ENCODE data around the gene ANO10.

ANO10 gene

GRCh38 chr3:43526956-43527355, 94.9 kb downstream of the ANO10 start:
- TF ChIP-seq REST (IDR thresholded peaks at IDR 0.05; ENCODE audit: low read depth) = no peak
- TF ChIP-seq NFIC (IDR thresholded peaks at IDR 0.05) = no peak
- TF ChIP-seq TEAD4 (IDR thresholded peaks at IDR 0.05) = no peak
- TF ChIP-seq MAX (IDR thresholded peaks at IDR 0.05) = no peak

- TF ChIP-seq EP300 (IDR thresholded peaks at IDR 0.05; ENCODE audit: borderline replicate concordance) = no peak
- no peak for TF ChIP-seq REST (IDR thresholded peaks at IDR 0.05; ENCODE audit: low read depth)
- no peak for TF ChIP-seq CEBPB (IDR thresholded peaks at IDR 0.05)
- TF ChIP-seq TEAD4 (IDR thresholded peaks at IDR 0.05) = no peak
- no peak for TF ChIP-seq USF1 (IDR thresholded peaks at IDR 0.05)
- TF ChIP-seq TCF12 (IDR thresholded peaks at IDR 0.05; ENCODE audit: low read depth) = no peak
- TF ChIP-seq TAF1 (IDR thresholded peaks at IDR 0.05; ENCODE audit: low read depth) = no peak
- TF ChIP-seq YY1 (IDR thresholded peaks at IDR 0.05; ENCODE audit: low read depth) = no peak
- no peak for TF ChIP-seq NFIC (IDR thresholded peaks at IDR 0.05)
- TF ChIP-seq ZBTB7A (IDR thresholded peaks at IDR 0.05; ENCODE audit: low read depth) = no peak
- TF ChIP-seq EGR1 (IDR thresholded peaks at IDR 0.05) = no peak
Observed at GRCh38 chr3:43525941-43526607, 95.7 kb downstream of the ANO10 start.

- no peak for TF ChIP-seq MAX (IDR thresholded peaks at IDR 0.05)
- TF ChIP-seq ZBTB7A (IDR thresholded peaks at IDR 0.05; ENCODE audit: low read depth) = no peak
- TF ChIP-seq FOXM1 (IDR thresholded peaks at IDR 0.05; ENCODE audit: borderline replicate concordance, low read depth) = no peak
- TF ChIP-seq REST (IDR thresholded peaks at IDR 0.05; ENCODE audit: low read depth) = no peak
- TF ChIP-seq EGR1 (IDR thresholded peaks at IDR 0.05) = no peak
- no peak for TF ChIP-seq TAF1 (IDR thresholded peaks at IDR 0.05; ENCODE audit: low read depth)
- no peak for TF ChIP-seq NFIC (IDR thresholded peaks at IDR 0.05)
- TF ChIP-seq CREB1 (IDR thresholded peaks at IDR 0.05; ENCODE audit: low read depth) = no peak
- no peak for TF ChIP-seq TEAD4 (IDR thresholded peaks at IDR 0.05)
- no peak for TF ChIP-seq EP300 (IDR thresholded peaks at IDR 0.05; ENCODE audit: borderline replicate concordance)
- TF ChIP-seq RAD21 (IDR thresholded peaks at IDR 0.05; ENCODE audit: low read depth) = no peak
- TF ChIP-seq USF1 (IDR thresholded peaks at IDR 0.05) = no peak
- TF ChIP-seq CEBPB (IDR thresholded peaks at IDR 0.05) = no peak
- no peak for TF ChIP-seq TCF12 (IDR thresholded peaks at IDR 0.05; ENCODE audit: low read depth)
- no peak for TF ChIP-seq YY1 (IDR thresholded peaks at IDR 0.05; ENCODE audit: low read depth)
Observed at GRCh38 chr3:43525386-43525785, 96.4 kb downstream of the ANO10 start.

- TF ChIP-seq FOXM1 (IDR thresholded peaks at IDR 0.05; ENCODE audit: borderline replicate concordance, low read depth) (no peak), TCF12 (IDR thresholded peaks at IDR 0.05; ENCODE audit: low read depth) (no peak), MAX (IDR thresholded peaks at IDR 0.05) (no peak), ZBTB7A (IDR thresholded peaks at IDR 0.05; ENCODE audit: low read depth) (no peak), RAD21 (IDR thresholded peaks at IDR 0.05; ENCODE audit: low read depth) (no peak), CREB1 (IDR thresholded peaks at IDR 0.05; ENCODE audit: low read depth) (no peak), TEAD4 (IDR thresholded peaks at IDR 0.05) (no peak), USF1 (IDR thresholded peaks at IDR 0.05) (no peak), YY1 (IDR thresholded peaks at IDR 0.05; ENCODE audit: low read depth) (no peak), REST (IDR thresholded peaks at IDR 0.05; ENCODE audit: low read depth) (no peak), NFIC (IDR thresholded peaks at IDR 0.05) (no peak), EGR1 (IDR thresholded peaks at IDR 0.05) (no peak), CEBPB (IDR thresholded peaks at IDR 0.05) (no peak), EP300 (IDR thresholded peaks at IDR 0.05; ENCODE audit: borderline replicate concordance) (no peak), TAF1 (IDR thresholded peaks at IDR 0.05; ENCODE audit: low read depth) (no peak)
Observed at GRCh38 chr3:43523454-43524053, 98.3 kb downstream of the ANO10 start.
